Panc1 (cell line): Measurements from ENCODE around the gene HS3ST5. TPM values are rescaled to one million over a fixed set of nuclear protein-coding genes. Genes with fewer than 3 reads are reported as not detected.

Experiments used
- ATAC-seq: fragments of 200-7000 bp; cut with Tn5 transposase; 2 replicates; pipeline ENCODE4 v1.9.1; 2020; ENCODE audit warnings: mild to moderate bottlenecking, moderate library complexity
- BruUV-seq: library from RNA; stranded (reverse); fragments of 400-500 nt; replicated peaks from 2 replicates; lab custom pipeline; 2021; lab: Mats Ljungman, UMichigan
- CTCF ChIA-PET: fragments of 300-600 bp; sonication (Branson Sonifier 250); formaldehyde crosslinking; loops from one replicate; lab custom pipeline; 2022; ENCODE audit warnings: antibody characterized with exemption; lab: Charles Lee
- POLR2A ChIA-PET: fragments of 300-600 bp; sonication (Branson Sonifier 250); formaldehyde crosslinking; loops from one replicate; lab custom pipeline; 2022; ENCODE audit warnings: antibody characterized with exemption; lab: Charles Lee
- DNase-seq: peaks from one replicate; pipeline ENCODE4 v3.0.0-alpha.2; 2010; ENCODE audit warnings: low read depth, low spot score
- H3K27ac ChIP-seq: 2 replicates; pipeline ENCODE4 v1.5.1; 2011; ENCODE audit warnings: mild to moderate bottlenecking, low read length, inconsistent platforms
- H3K27me3 ChIP-seq: fragments of 200-500 bp; sonication (Bioruptor generic); 2 replicates; pipeline ENCODE4 v1.6.0; 2014; ENCODE audit warnings: low read length, inconsistent platforms; ENCODE audit not compliant: control insufficient read depth, insufficient read depth
- H3K36me3 ChIP-seq: fragments of 200-500 bp; sonication (Bioruptor generic); 2 replicates; pipeline ENCODE4 v1.5.1; 2014; ENCODE audit warnings: inconsistent platforms, mild to moderate bottlenecking, low read length, moderate library complexity; ENCODE audit not compliant: control insufficient read depth, insufficient read depth
- H3K4me1 ChIP-seq: 2 replicates; pipeline ENCODE4 v1.5.1; 2011; ENCODE audit warnings: inconsistent platforms, mild to moderate bottlenecking, low read length, moderate library complexity; ENCODE audit not compliant: control insufficient read depth, insufficient read depth
- H3K4me3 ChIP-seq, 2 experiments: 2 replicates each; pipeline ENCODE4 v1.5.1; 2011 to 2012; ENCODE audit warnings: low read depth in 2 of 2, low read length in 2 of 2, mild to moderate bottlenecking in 2 of 2, inconsistent platforms in 1 of 2, moderate library complexity in 1 of 2
- H3K9me3 ChIP-seq: fragments of 200-500 bp; sonication (Bioruptor generic); 2 replicates; pipeline ENCODE4 v1.5.1; 2014; ENCODE audit warnings: low read depth, mild to moderate bottlenecking, inconsistent platforms, low read length, moderate library complexity; ENCODE audit not compliant: control insufficient read depth, insufficient read depth
- CTCF ChIP-seq: fragments of 450-650 bp; IDR thresholded peaks from 2 replicates; pipeline ENCODE4 v1.5.1; 2017; ENCODE audit warnings: mild to moderate bottlenecking
- POLR2AphosphoS5 ChIP-seq: IDR thresholded peaks from 2 replicates; pipeline ENCODE4 v1.6.1; 2012; ENCODE audit warnings: mild to moderate bottlenecking, low read depth, low read length, moderate library complexity
- REST ChIP-seq, 2 experiments: IDR thresholded peaks; 2 replicates each; pipeline ENCODE4 v1.6.1; 2011 to 2012; ENCODE audit warnings: low read depth in 2 of 2, control low read depth in 1 of 2, low read length in 1 of 2, mild to moderate bottlenecking in 1 of 2, moderate library complexity in 1 of 2; ENCODE audit not compliant: insufficient read depth in 1 of 2
- SIN3A ChIP-seq: IDR thresholded peaks from 2 replicates; pipeline ENCODE4 v1.6.1; 2012; ENCODE audit warnings: low read depth, mild to moderate bottlenecking, low read length, moderate library complexity, borderline replicate concordance; ENCODE audit not compliant: insufficient read depth
- TCF7L2 ChIP-seq: IDR thresholded peaks from 2 replicates; pipeline ENCODE4 v1.6.1; 2011; ENCODE audit warnings: mild to moderate bottlenecking, low read depth, low read length, inconsistent platforms
- in situ Hi-C: cut with HindIII; loops from 2 replicates; pipeline ENCODE4 v1.10.0; 2016; ENCODE audit warnings: low sequenced_read_pairs, low pct_unique_long_range_greater_than_20kb
- intact Hi-C: fragments of 100-400 bp; cut with micrococcal nuclease; formaldehyde crosslinking; loops from one replicate; pipeline ENCODE4 v1.10.0; 2022; ENCODE audit not compliant: unreplicated experiment
- total RNA-seq: library from RNA; stranded (reverse); gene quantifications from one replicate; pipeline ENCODE4 v1.2.1, GENCODE V29; 2021; ENCODE audit not compliant: unreplicated experiment

Gene HS3ST5
- total RNA-seq, 1 experiment from 2014 or later: 0.05 TPM

DNA sequence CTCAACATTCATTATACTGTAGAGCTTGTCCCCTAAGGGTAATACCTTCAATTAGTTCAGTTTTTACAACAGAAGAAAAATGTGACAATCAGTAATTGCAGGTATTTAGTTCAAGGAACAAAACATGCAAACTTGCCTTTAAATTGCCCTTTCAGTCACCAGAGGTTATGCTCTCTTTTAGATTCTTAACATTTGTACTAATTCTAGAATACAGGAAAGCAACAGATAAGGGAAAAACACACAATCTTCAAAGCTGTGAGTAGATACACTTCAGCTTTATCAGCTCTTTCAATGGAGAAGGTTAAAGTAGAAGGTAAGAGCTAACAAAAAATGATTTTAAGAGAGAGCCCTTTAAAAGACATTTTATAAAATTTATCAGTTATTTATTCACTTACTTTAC lies 173.1 kb downstream of the HS3ST5 start:
- Histone ChIP-seq H3K27me3 (no peaks in the 10 kb centered on the region), H3K9me3 (no peaks in the 10 kb centered on the region), H3K27ac (no peak overlapping the region), H3K4me3 (no peak overlapping the region), H3K36me3 (no peaks in the 10 kb centered on the region), H3K4me1 (no peaks in the 10 kb centered on the region)
- BruUV-seq: no TSS peak
- intact Hi-C loops: no loop called here
- TF ChIP-seq SIN3A (no peak), CTCF (no peak), TCF7L2 (no peak)
- CTCF ChIA-PET: no interaction called here
- no peak for DNase-seq
- in situ Hi-C loops: no loop called here
- POLR2A ChIA-PET: no interaction called here
- ATAC-seq: no peak

- intact Hi-C loops: no loop called here
- no peak for TF ChIP-seq SIN3A
- no peak for TF ChIP-seq TCF7L2
- TF ChIP-seq REST (IDR thresholded peaks at IDR 0.05; ENCODE audit: insufficient read depth in 1 of 2, low read depth in 2 of 2, low read length in 1 of 2): no peak
- TF ChIP-seq POLR2AphosphoS5: no peak
- TF ChIP-seq CTCF: no peak
- CTCF ChIA-PET: no interaction called here
- H3K4me1 ChIP-seq: no peaks in the 10 kb centered on the region
- H3K4me3 ChIP-seq: no peak overlapping the region
- no TSS peak for BruUV-seq
- H3K27me3 ChIP-seq: no peaks in the 10 kb centered on the region
- no peaks in the 10 kb centered on the region for H3K36me3 ChIP-seq
- ATAC-seq (peak; percentile 58), DNase-seq (no peak)
- in situ Hi-C loops: no loop called here
- no peaks in the 10 kb centered on the region for H3K9me3 ChIP-seq
- H3K27ac ChIP-seq: no peak overlapping the region
- POLR2A ChIA-PET: interaction anchor here (0.8 kb wide), 1 partner anchor 72 kb away, joined by 3 read pairs; no protein-coding TSS in a partner anchor
Measured at GRCh38 chr6:114167583-114168576, 174.9 kb downstream of the HS3ST5 start.
